ENCODE data around the gene RNFT2.
"Not testable (repeated sequence)": the region's sequence is repeated elsewhere in the genome, so short reads cannot be mapped to it uniquely, and the experiment has no call there.

GRCh38 chr12:116814766-116815165 is 76.7 kb downstream of the RNFT2 start:
- TF ChIP-seq CTCF (IDR thresholded peaks at IDR 0.05); MAX (CRISPR knock-in tag; IDR thresholded peaks at IDR 0.05); SP1 (CRISPR knock-in tag; conservative IDR thresholded peaks at IDR 0.05); ZNF512 (CRISPR knock-in tag; IDR thresholded peaks at IDR 0.05; ENCODE audit: borderline replicate concordance): not testable (repeated sequence)
